22Rv1 (cell line): Measurements from ENCODE around the gene IDS.

Experiments used
- CTCF ChIP-seq: fragments of 450-650 bp; IDR thresholded peaks from 2 replicates; pipeline ENCODE4 v1.5.1; 2017; ENCODE audit warnings: mild to moderate bottlenecking
- ZFX ChIP-seq: fragments of 450-650 bp; IDR thresholded peaks from 2 replicates; pipeline ENCODE4 v1.6.1; 2017; ENCODE audit warnings: antibody characterized with exemption, borderline replicate concordance

- TF ChIP-seq CTCF = no peak
- no peak for TF ChIP-seq ZFX
Measured at GRCh38 chrX:149539283-149540130, 34.4 kb upstream of the IDS start.
